Loucy (cell line): ENCODE results near the gene DIRAS2.

Experiments used
- H2AFZ ChIP-seq: fragments of 200-600 bp; sonication (generic); 2 replicates; pipeline ENCODE4 v1.6.0; 2016; ENCODE audit warnings: antibody characterized with exemption, mild to moderate bottlenecking, low read length, moderate library complexity
- H3F3A ChIP-seq: fragments of 200-600 bp; 2 replicates; pipeline ENCODE4 v1.6.0; 2016; ENCODE audit warnings: antibody characterized with exemption, low read depth, mild to moderate bottlenecking
- H3K27me3 ChIP-seq: fragments of 200-600 bp; sonication (generic); 2 replicates; pipeline ENCODE4 v1.6.1; 2014; ENCODE audit warnings: low read length, mild to moderate bottlenecking; ENCODE audit not compliant: insufficient read depth, poor library complexity, severe bottlenecking
- H3K36me3 ChIP-seq: fragments of 200-600 bp; sonication (generic); 2 replicates; pipeline ENCODE4 v1.6.1; 2016; ENCODE audit warnings: low read length; ENCODE audit not compliant: insufficient read depth
- H3K4me1 ChIP-seq: fragments of 200-600 bp; sonication (generic); 2 replicates; pipeline ENCODE4 v1.5.1; 2014; ENCODE audit warnings: low read length, mild to moderate bottlenecking; ENCODE audit not compliant: insufficient read depth, poor library complexity, severe bottlenecking
- H3K4me2 ChIP-seq: fragments of 200-600 bp; sonication (generic); 2 replicates; pipeline ENCODE4 v1.6.0; 2014; ENCODE audit warnings: antibody characterized with exemption, low read length, low read depth, mild to moderate bottlenecking; ENCODE audit not compliant: poor library complexity, severe bottlenecking
- H3K4me3 ChIP-seq: fragments of 200-600 bp; sonication (generic); 2 replicates; pipeline ENCODE4 v1.5.1; 2014; ENCODE audit warnings: low read length, mild to moderate bottlenecking, mixed read lengths; ENCODE audit not compliant: poor library complexity, severe bottlenecking
- H3K79me2 ChIP-seq: fragments of 200-600 bp; sonication (generic); 2 replicates; pipeline ENCODE4 v1.6.1; 2014; ENCODE audit warnings: low read length; ENCODE audit not compliant: insufficient read depth
- H3K9ac ChIP-seq: fragments of 200-600 bp; sonication (generic); 2 replicates; pipeline ENCODE4 v1.6.0; 2014; ENCODE audit warnings: mild to moderate bottlenecking, low read depth, low read length, moderate library complexity; ENCODE audit not compliant: poor library complexity, severe bottlenecking
- H3K9me2 ChIP-seq: fragments of 200-600 bp; sonication (generic); replicated peaks from 2 replicates; pipeline ENCODE4 v1.6.1; 2016; ENCODE audit warnings: low read depth, low read length, mixed read lengths
- H3K9me3 ChIP-seq: fragments of 200-600 bp; sonication (generic); 2 replicates; pipeline ENCODE4 v1.6.1; 2014; ENCODE audit warnings: mild to moderate bottlenecking, antibody characterized with exemption, low read length, low read depth; ENCODE audit not compliant: insufficient read depth
- H4K20me1 ChIP-seq: fragments of 200-600 bp; sonication (generic); 2 replicates; pipeline ENCODE4 v1.6.0; 2014; ENCODE audit warnings: antibody characterized with exemption, low read length, mild to moderate bottlenecking; ENCODE audit not compliant: insufficient read depth, poor library complexity, severe bottlenecking
- EZH2phosphoT487 ChIP-seq: fragments of 200-600 bp; IDR thresholded peaks from 2 replicates; pipeline ENCODE4 v1.6.1; 2018; ENCODE audit warnings: antibody characterized with exemption, mild to moderate bottlenecking, moderate library complexity, borderline replicate concordance
- TF ChIP-seq, protein P1 (sequence below): fragments of 200-600 bp; sonication (generic); conservative IDR thresholded peaks from 2 replicates; pipeline ENCODE4 v1.5.1; 2014; ENCODE audit warnings: mild to moderate bottlenecking, antibody characterized with exemption, low read length

The DIRAS2 gene

DNA sequence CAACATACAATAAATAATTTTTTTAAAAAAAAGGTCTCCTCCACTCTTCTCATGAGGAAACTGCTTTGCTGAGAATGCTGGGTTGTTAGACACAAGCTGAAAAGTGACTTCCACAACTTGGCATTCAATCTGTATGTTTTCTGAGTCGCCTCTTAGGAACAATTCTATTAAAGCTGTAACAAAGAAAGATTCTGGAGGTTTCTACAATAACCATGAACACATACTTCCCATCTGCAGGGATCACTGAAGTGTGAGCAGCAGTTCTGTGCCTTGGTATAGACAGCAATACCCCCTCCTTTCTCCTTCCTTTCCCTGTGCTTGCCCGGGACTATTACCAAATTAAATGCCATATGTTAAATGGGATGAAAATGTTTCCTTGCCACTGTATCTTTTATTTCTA lies 1.5 kb downstream of the DIRAS2 start:
- Histone ChIP-seq H3K9me2 (no peaks in the 10 kb centered on the region), H3K27me3 (no peaks in the 10 kb centered on the region)

DNA sequence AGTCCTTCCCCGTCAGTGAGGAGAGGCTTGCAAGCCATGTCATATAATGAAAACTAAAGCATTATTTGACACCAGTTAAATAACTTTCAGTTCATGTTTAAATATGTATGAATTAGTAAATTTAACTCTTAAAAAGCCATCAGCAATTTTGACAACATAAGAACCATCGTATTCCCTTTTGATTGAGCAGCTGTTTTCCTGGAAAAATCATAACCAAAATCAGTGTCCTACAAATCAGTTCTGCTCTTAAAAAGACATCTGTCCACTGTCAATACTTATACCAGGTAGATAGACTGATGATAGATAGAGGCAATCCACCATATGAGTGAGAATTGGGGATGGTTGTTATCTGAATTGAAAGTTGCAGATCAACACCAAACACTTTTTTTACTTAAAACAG lies 2.3 kb downstream of the DIRAS2 start:
- Histone ChIP-seq H3K27me3 (no peaks in the 10 kb centered on the region), H3K4me2 (no peak overlapping the region), H2AFZ (no peak overlapping the region), H3K4me3 (no peak overlapping the region), H3K36me3 (no peaks in the 10 kb centered on the region), H3K79me2 (no peaks in the 10 kb centered on the region), H3K9me2 (no peaks in the 10 kb centered on the region), H3K9ac (no peak overlapping the region), H3K9me3 (no peaks in the 10 kb centered on the region), H4K20me1 (no peaks in the 10 kb centered on the region), H3K4me1 (no peaks in the 10 kb centered on the region), H3F3A (no peaks in the 10 kb centered on the region)
- TF ChIP-seq, protein P1, sequence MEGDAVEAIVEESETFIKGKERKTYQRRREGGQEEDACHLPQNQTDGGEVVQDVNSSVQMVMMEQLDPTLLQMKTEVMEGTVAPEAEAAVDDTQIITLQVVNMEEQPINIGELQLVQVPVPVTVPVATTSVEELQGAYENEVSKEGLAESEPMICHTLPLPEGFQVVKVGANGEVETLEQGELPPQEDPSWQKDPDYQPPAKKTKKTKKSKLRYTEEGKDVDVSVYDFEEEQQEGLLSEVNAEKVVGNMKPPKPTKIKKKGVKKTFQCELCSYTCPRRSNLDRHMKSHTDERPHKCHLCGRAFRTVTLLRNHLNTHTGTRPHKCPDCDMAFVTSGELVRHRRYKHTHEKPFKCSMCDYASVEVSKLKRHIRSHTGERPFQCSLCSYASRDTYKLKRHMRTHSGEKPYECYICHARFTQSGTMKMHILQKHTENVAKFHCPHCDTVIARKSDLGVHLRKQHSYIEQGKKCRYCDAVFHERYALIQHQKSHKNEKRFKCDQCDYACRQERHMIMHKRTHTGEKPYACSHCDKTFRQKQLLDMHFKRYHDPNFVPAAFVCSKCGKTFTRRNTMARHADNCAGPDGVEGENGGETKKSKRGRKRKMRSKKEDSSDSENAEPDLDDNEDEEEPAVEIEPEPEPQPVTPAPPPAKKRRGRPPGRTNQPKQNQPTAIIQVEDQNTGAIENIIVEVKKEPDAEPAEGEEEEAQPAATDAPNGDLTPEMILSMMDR, result no peak

More for the DNA sequence above, 1.5 kb downstream of the DIRAS2 start:
- no peaks in the 10 kb centered on the region for H3K9me3 ChIP-seq
- no peaks in the 10 kb centered on the region for H4K20me1 ChIP-seq
- no peak overlapping the region for H3K4me3 ChIP-seq
- no peak overlapping the region for H3K9ac ChIP-seq
- no peaks in the 10 kb centered on the region for H3F3A ChIP-seq
- TF ChIP-seq, protein P1, result no peak
- no peak for TF ChIP-seq EZH2phosphoT487
- H3K4me2 ChIP-seq, result no peak overlapping the region
- no peak overlapping the region for H2AFZ ChIP-seq
- no peaks in the 10 kb centered on the region for H3K79me2 ChIP-seq
- no peaks in the 10 kb centered on the region for H3K4me1 ChIP-seq
- H3K36me3 ChIP-seq, result no peaks in the 10 kb centered on the region

DNA sequence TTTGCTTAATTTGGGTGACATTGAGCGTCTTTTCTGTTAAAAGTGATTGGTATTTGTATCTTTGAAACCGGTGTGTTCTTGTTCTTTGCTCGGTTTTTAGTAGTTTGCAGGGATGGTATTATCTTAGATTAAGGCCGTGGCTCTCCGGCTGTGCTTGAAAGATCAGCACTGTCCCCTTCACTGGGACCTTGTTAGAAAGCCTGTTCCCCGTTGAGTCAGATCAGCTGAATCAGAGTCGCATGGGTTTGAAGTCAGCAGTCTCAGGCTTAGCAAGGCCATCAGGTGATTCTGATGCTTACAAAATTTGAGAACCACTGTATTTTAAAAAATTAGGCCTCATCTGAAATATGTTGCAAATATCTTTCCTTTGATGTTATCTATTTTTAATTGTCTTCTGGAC lies 5.0 kb downstream of the DIRAS2 start:
- Histone ChIP-seq H3K4me2 (no peak overlapping the region), H3K4me3 (no peak overlapping the region), H3K9me3 (no peaks in the 10 kb centered on the region), H2AFZ (no peak overlapping the region), H4K20me1 (no peaks in the 10 kb centered on the region), H3F3A (no peaks in the 10 kb centered on the region), H3K79me2 (no peaks in the 10 kb centered on the region), H3K9me2 (no peaks in the 10 kb centered on the region), H3K4me1 (no peaks in the 10 kb centered on the region), H3K9ac (no peak overlapping the region), H3K36me3 (no peaks in the 10 kb centered on the region), H3K27me3 (no peaks in the 10 kb centered on the region)
- TF ChIP-seq, protein P1, result no peak
- TF ChIP-seq EZH2phosphoT487, result no peak
